HG03342 (cell line): ENCODE results near the gene POC1A.
"Not testable (repeated sequence)": the region's sequence is repeated elsewhere in the genome, so short reads cannot be mapped to it uniquely, and the experiment has no call there.

ENCODE experiments used
- ATAC-seq: cut with Tn5 transposase; IDR thresholded peaks from one replicate; pipeline ENCODE4 v1.9.1; 2021; ENCODE audit warnings: mild to moderate bottlenecking, moderate library complexity; ENCODE audit not compliant: unreplicated experiment

POC1A gene

DNA sequence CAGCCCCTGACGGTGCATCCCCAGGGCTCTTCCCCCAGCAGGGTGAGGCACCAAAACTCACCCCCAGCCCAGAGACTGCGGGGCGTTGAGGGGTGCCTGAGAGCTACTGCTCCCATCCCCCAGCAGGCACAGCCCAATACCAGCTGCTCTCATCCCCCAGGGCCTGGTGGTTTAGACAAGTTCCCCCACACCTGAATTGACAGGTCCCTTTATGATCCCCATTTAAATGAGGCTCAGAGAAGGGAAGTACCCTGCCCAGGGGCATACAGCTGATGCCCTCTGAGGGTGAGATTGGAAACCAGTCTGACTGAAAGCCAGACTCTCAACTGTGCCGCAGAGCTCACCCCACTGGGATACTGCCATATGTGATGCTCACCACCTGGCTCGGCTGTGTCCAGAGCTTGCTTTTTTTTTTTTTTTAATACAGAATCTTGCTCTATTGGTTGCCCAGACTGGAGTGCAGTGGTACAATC lies 118.0 kb downstream of the POC1A start:
- peak; percentile 50 for ATAC-seq

DNA sequence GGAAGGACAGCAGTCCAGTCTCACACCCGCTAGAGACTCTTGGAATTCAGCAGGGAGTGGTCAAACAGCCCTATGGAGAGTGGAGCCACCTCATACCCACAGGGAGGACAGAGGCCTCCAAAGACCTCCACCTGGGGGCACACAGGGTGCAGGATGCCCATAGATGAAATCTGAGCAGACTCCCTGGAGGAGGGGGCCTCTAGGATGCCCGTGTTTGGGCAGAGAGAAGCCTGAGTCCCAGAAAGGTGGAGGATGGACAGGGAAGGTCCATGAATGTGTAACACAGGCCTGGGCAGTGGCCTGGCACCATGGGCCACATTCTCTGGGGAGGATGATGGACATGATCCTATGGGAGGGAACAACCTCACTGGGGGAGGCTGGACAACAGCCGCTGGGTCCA lies 119.6 kb downstream of the POC1A start:
- ATAC-seq = no peak

DNA sequence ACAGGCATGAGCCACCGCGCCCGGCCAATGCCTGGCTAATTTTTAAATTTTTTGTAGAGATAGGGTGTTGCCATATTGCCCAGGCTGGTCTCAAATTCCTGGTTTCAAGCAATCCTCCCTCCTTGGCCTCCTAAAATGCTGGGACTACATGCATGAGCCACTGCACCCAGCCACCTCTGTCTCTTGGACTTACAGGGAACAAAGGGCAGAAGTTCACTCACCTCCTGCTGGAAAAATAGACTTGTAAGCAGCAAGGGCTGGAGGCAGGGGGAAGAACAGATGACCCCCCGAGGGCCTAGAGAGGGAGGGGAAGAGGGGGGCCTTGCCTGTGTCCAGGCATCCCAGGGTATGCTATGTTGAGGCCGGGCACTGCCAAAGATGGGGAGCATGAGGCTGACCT lies 120.0 kb downstream of the POC1A start:
- no peak for ATAC-seq

DNA sequence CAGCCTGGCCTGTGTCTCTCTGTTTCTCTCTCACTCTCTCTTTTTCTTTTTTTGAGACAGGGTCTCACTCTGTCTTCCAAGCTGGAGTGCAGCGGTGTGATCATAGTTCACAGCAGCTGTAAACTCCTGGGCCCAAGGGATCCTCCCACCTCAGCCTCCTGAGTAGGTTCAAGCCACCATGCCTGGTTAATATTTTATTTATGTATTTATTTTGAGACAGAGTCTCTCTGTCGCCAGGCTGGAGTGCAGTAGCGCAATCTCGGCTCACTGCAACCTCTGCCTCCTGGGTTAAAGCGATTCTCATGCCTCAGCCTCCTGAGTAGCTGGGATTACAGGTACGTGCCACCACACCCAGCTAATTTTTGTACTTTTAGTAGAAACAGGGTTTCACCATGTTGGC lies 120.5 kb downstream of the POC1A start:
- not testable (repeated sequence) for ATAC-seq

DNA sequence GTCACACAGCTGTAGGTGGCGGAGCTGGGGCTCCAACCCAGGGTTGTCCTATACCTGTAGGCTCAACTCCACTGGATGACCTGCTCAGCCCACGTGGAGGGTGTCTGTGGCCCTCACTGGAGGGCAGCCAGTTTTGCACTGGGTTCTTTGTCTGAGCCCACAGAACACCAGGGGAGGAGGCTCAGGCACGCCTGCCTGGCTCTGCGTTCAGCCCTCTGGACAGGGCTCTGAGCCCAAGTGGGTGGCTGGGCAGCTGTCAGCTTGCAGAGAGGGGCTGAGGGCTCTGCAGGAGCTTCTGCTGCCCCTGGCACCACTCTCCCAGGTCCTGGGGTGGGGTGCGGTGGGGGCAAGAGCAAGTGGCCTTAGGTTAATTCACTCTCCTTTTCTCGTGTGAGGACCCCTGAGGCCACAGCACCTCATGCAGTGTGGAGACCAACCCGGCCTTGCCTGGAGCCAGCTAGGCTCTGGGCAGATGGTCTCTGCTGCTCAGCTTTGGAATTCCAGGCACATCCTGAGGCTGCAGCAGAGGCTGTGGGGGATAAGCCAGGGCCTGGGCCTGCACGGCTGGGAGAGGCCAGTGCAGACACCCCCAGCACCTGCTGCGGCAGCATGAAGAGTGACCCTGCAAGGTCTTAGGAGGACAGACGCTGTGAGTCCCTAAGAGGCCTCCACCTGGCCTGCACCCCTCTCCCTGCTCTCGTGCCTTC lies 121.4 kb downstream of the POC1A start:
- no peak for ATAC-seq

DNA sequence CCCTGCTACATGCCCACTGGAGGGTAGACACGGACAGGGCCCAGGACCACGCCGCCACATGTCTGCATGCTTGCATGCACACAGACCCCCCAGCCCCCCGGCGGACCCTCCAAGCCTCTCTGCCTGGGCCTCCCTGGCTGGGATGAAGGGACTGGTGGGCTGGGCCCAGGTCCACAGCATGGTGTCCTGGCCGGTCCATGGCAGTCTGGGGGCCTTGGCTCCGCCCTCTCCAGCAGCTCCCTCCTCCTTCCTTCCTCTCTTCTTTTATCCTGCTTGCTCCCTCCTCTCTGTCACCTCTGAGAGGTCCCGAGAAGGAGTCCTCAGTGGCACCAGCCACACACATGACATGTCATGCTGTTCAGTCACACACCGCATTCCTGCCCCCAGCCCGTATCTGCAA lies 122.3 kb downstream of the POC1A start:
- ATAC-seq = no peak

DNA sequence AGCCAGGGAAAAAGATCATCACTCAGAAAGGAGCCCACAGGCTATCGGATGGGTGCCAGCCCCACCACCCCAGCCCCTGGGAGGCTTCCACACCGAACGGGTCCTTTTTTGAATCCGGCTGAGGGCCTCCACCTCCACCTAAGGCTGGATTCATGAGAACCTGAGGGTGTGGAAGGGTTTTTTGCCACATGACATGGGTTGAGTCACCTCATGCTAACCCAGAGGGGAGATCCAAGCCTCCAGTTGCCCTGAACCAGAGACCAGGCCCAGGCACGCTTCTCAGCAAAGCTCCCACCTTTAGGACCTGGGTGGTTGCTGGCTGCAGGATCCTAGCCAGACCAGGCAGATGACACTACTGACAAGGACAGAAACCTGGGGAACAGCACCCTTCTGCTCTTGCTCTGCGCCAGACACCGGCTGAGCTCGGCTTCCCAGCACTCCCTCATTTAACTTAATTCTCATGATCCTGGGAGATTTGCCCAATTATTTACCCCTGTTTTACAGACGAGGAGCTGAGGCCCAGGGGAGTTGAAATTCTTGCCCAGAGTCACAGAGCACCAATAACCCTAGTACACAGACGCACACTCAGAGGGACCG lies 123.4 kb downstream of the POC1A start:
- no peak for ATAC-seq

DNA sequence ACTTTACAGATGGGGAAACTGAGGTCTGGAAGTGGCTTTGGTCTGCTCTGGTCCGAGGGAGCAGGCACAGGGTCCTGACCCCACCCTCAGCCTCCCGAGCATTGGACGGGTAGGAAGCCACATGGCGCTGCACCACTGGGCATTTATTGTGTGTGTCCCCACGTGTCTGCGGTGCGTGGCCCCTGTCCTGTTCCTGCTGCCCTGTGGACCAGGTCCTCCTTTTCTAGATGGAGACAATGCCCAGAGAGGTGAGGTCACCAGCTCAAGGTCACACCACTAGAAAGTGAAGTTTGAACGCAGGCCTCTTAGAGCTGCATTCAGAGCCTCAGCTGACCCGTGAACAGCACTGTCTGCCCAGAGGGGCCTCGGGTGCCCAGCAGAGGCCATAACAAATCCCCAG lies 124.7 kb downstream of the POC1A start:
- no peak for ATAC-seq

DNA sequence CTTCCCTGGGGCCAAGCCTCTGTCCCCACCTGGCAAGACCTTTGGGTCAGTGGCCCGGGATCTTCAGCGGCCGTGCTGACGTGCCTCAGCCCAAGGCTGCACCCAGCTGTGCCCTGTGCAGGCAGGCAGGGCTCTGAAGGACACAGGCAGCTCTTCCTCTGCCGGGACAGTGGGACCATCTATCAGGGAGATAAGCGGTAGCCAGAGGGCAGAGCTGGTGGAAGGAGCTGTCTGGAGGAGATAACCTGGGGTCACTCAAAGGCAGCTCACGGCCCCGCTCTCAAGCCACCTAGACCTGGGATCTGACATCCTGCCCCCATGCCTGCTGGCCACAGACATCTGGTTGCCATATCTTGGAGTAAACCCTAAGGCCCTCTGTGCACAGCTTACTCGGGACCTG lies 125.2 kb downstream of the POC1A start:
- ATAC-seq = no peak

DNA sequence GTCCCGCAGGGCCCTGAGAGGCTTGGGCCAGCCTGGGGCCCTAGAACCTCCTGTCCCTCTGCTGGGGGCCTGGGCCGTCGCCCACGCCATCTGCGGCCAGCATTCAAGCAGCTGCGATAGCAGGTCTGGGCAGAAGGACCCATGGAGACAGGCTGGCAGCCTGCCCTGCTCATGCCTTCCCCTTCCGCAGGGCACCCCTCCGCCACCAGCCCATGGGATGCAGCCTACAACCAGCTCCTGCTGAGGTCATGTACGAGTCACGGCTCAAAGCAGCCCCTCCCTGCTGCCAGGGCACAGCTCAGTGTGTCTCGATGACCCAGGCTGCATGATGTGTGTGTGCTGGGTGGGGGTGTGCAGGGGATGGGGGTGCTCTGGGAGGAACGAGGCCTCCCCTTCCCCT lies 125.7 kb downstream of the POC1A start:
- no peak for ATAC-seq

DNA sequence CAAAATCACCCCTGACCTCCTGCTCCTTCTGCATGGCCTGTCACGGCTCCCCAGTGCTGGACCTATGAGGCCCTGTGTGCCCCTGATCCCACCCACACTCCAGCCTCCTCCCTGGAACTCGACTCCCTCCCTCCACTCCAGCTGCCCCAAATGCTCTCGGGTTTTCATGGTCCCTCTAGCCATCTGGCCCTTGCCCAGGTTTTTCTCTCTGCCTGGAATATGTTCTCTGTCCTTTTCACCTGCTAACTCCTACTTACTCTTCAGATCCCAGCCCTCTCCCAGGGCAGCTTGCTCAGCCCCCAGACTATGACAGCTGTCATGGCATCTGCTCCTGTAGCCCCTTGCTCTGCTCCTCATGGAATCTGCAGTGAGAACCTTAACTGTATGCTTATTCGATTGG lies 128.2 kb downstream of the POC1A start:
- ATAC-seq = no peak

DNA sequence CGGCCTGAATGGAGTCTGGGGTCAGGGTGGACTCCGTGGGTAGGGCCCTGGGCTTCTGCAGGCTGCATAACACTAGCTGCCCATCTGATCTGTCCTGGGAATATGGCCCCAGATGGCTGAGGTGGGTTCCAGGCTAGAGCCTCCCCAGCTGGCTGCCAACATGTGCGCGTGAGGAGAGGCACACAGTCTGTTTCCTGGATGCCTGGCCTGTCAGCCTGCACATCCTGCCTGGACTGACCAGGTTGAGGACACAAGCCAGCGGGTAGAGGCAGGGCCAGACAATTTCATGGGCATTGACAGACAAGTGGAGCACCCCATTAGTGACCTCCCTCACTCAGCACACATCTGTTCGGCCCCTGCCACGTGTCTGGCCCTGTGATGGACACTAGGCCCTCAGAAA lies 128.8 kb downstream of the POC1A start:
- ATAC-seq = no peak
